KBM-7 (cell line): ENCODE results near the gene AHSA1.
A peak's percentile ranks its signal among the peaks of the same experiment; 100 is the strongest.
"Not testable (repeated sequence)": the region's sequence is repeated elsewhere in the genome, so short reads cannot be mapped to it uniquely, and the experiment has no call there.

Experiments used
- DNase-seq: peaks from one replicate; pipeline ENCODE4 v3.0.0-alpha.2; 2015
- in situ Hi-C: fragments of 300-500 bp; cut with MboI; formaldehyde crosslinking; loops from 2 replicates; pipeline ENCODE4 v1.14.3; 2020; ENCODE audit warnings: low sequenced_read_pairs, low pct_unique_long_range_greater_than_20kb, mixed read lengths

AHSA1 gene

DNA sequence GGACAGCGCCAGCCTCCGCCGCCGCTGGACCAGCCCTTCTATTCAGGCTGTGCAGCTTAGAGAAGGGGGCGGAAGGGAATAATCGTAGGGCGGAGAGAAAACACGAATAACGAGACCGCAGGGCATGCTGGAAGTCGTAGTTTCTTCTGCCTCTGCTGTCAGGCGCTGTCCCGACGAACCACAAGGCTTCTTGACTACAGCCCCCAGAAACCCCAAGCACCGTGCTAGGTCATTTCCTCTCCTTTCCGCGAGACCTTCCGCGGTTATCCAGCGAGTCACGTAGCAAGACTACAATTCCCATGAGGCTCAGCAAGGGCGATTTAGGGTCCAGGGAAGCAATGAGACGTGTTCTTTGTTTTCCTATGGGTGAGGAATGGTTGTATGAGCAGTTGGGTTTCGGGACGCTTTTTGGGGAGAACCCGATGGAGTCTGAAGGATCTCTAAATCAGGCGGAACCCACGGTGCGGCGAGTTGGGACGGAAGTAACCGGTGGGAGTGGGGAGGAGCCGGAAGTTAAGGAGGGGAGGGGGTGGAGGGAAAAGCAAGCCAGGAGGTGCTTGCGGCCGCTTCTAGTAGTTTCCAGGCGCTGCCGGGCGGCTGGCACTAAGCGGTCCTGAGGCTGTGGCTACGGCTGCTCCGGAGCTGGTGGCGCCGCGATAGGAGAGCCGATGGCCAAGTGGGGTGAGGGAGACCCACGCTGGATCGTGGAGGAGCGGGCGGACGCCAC is at the start of gene AHSA1, which contains the start of gene VIPAS39:
AHSA1 (plus strand) TSS at position 572 of the 727 bp plus-strand sequence; CDS start at position 669, 97 bp downstream.
VIPAS39 (minus strand) TSS at position 80 of the 727 bp plus-strand sequence. CDS start 3,499 bp downstream, outside the sequence.
- in situ Hi-C loops, result no loop called here
- peak; percentile 99 for DNase-seq

DNA sequence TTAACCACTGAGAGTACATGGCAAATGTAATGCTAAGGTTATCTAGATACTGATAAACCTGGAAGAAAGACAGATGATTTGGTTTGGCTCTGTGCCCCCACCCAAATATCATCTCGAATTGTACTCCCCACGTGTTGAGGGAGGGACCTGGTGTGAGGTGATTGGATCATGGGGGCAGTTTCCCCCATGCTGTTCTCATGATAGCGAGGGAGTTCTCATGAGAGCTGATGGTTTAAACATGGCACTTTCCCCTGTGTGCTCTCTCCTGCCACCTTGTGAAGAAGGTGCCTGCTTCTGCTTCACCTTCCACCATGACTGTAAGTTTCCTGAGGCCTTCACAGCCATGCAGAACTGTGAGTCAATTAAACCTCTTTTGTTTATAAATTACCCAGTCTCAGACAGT is 48.8 kb upstream of the AHSA1 start:
- DNase-seq, result peak; percentile 57
- in situ Hi-C loops, result no loop called here

DNA sequence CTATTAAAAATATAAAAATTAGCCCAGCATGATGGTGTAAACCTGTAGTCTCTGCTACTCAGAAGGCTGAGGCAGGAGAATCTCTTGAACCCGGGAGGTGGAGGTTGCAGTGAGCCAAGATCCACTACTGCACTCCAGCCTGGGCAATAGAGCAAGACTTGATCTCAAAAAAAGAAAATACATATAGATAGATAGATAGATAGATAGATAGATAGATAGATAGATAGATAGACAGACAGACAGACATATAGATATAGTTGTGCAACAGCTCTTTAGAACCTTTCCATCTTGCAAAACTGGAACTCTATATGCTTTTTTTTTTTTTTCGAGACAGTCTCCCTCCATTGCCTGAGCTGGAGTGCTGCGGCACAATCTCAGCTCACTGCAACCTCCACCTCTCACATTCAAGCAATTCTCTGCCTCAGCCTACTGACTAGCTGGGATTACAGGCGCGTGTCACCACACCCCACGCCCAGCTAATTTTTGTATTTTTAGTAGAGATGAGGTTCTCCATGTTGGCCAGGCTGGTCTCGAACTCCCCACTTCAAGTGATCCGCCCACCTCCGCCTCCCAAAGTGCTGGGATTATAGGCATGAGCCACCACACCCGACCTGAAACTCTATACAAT is 42.4 kb upstream of the AHSA1 start:
- DNase-seq, in situ Hi-C loops: not testable (repeated sequence)

DNA sequence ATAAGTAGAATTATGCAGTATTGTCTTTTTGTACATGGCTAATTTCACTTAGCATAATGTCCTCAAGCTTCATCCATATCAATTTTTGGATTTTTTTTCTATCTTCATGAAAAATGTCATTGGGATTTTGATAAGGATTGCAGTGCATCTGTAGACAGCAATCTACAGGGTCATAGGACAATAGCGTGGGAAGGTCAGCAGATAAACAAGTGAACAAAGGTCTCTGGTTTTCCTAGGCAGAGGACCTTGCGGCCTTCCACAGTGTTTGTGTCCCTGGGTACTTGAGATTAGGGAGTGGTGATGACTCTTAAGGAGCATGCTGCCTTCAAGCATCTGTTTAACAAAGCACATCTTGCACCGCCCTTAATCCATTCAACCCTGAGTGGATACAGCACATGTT is 41.8 kb upstream of the AHSA1 start:
- in situ Hi-C loops, DNase-seq: not testable (repeated sequence)

DNA sequence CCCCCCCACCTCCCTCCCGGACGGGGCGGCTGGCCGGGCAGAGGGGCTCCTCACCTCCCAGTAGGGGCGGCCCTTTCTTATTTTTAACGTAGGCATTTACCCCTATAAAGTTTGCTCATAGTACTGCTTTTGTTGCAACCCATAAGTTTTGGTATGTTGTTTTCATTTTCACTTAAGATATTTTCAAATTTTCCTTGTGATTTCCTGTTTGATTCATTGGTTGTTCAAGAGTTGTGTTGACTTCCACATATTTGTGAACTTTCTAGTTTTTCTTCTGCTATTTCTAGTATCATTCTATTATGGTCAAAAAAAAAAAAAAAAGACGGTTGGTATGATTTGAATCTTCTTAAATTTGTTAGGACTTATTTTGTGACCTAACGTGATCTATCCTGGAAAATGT is 41.1 kb upstream of the AHSA1 start:
- no peak for DNase-seq
- in situ Hi-C loops, result no loop called here

DNA sequence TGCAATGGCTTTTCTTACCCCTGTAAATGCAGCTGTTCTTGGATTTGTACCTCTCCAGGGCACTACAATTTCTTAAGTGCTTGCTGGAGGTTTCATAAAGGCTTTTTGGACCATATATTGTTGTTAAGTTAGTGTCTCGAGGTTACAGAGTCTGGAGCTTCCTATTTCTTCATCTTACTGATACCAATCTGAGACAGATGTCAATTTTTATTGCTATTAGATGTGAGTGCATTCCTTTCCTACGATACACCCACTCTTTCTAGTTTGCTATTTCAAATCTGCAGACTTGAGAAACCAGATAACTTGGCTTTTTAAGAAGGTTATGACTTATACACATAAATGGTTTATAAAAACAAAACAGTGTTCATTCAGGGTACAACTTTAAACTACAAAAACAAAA is 36.7 kb upstream of the AHSA1 start:
- DNase-seq, result no peak
- in situ Hi-C loops, result no loop called here

DNA sequence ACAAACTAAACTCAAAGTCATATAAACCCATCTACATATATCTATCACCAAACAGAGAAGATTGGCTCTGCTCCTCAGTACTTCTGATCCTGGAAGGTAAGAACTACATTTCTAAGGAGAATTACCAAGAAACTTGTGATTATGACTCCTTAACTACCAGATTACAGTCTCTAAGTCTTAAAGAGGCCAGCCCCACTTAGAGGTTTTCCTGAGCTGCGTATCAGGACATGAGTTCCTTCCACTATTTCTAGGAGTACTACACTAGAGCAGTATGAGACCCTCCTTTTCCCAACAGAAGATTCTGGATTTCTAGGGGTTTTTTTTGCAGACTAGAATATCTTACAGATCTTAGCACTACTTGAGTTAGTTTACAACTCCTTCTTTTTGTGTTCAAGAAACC is 34.5 kb upstream of the AHSA1 start, which contains the start of gene NOXRED1:
NOXRED1 (minus strand) TSS at position 101 of the 400 bp plus-strand sequence. CDS start 634 bp downstream, outside the sequence.
- no peak for DNase-seq
- in situ Hi-C loops, result no loop called here

DNA sequence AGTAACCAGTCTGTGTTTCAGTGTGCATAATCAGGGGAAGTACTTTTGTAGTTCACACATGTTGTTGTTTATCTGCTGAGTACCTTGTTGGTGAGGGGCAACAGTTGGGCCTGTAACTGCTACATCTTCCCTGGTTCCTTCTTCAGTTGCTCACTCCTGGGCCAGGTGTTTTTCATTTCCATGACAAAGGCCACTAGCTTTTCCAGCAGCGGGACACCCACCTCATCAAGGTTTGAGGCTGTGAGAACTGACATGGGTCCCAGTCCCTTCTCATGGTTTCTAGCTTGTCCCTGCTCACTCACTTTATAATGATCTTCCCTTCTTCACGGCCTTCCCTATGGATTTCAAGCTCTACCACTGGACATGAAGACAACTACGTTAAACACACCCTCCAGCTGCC is 33.0 kb upstream of the AHSA1 start:
- in situ Hi-C loops, result no loop called here
- no peak for DNase-seq

DNA sequence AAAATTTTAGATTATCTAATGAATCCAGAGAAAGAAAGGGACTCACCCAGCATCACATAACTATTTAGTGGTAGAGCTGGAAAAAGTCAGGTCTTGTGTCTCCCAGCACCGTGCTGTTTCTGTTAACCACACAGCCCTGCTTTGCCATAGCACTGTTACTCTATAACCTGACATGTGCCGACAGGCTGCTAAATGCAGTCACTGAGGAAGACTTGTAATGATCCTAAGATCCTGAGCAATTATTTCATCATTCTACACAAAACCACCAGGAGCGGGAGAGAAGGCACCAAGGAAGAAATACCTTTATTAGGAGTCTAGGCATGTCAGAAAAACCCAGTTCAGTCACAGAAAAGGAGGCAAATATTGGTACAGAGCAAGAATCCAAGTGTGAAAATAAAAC is 31.5 kb upstream of the AHSA1 start:
- no peak for DNase-seq
- in situ Hi-C loops, result no loop called here

DNA sequence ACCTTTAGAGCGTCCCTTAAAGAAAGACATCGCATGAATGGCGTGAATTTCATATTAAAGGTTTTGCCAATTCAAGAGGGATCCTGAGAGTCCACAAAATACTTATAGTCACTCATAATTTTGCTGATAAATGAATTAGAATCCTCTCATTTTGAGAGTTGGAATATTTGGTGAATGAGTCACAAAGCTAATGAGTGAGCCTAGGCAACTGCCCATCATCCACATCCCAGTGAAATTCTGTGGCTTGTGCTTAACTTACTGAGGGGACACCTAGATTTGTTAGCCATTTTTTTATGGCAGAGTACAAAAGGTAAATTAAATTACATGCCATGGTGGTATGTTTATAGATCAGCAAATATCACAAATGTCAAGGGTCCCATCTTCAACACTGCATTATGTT is 21.9 kb upstream of the AHSA1 start:
- no peak for DNase-seq
- in situ Hi-C loops, result no loop called here

DNA sequence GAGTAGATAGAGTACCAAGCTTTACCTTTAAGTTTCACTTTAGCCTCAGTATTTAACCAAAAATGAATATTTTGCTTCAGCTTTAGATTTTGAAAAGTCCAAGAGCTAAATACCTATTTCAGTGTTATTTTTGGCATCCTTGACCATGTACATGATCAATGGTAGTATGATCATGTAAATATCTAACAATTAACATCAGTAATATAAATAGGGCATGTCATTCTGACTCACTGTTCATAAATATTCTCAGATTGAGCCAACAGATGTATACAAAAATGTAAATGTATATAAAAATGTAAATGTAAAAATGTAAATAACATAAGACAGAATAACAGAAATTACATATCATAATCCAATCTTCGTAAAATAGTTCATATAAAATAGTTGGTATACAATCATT is 19.3 kb upstream of the AHSA1 start:
- in situ Hi-C loops, result no loop called here
- no peak for DNase-seq

DNA sequence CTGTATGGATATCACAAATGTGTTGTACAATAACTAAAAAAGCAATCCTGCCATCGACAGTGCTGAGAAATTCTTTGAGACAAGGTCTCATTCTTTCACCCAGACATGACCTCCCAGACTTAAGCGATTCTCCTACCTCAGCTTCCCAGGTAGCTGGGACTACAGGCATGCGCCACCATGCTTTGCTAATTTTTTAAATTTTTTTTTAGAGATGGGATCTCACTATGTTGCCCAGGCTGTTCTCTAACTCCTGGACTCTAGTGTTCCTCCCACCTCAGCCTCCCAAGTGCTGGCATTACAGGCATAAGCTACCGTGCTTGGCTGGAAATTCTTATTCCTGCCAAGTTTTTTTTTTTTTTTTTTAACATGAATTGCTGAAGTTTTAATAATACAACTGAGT is 18.0 kb upstream of the AHSA1 start:
- DNase-seq, result no peak

DNA sequence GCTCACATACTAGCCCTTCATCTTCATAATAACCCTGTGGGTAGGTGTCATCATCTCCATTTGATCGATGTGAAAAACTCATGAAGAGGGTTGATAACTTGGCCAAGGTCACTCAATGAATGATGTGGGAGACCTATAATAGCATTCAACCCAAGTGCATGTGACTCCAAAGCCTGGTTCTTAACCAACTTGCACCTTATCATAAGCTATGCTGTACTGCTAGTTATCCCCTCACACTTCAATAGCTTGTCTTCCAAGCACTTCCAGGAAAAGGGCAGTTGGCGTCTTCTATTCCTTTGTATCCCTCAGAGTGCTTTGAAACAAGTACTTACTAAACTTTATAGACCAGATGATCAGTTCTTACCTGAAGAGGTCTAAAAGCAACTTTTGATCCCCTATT is 15.7 kb upstream of the AHSA1 start:
- in situ Hi-C loops, result no loop called here

More for the DNA sequence above, 18.0 kb upstream of the AHSA1 start:
- in situ Hi-C loops, result no loop called here

DNA sequence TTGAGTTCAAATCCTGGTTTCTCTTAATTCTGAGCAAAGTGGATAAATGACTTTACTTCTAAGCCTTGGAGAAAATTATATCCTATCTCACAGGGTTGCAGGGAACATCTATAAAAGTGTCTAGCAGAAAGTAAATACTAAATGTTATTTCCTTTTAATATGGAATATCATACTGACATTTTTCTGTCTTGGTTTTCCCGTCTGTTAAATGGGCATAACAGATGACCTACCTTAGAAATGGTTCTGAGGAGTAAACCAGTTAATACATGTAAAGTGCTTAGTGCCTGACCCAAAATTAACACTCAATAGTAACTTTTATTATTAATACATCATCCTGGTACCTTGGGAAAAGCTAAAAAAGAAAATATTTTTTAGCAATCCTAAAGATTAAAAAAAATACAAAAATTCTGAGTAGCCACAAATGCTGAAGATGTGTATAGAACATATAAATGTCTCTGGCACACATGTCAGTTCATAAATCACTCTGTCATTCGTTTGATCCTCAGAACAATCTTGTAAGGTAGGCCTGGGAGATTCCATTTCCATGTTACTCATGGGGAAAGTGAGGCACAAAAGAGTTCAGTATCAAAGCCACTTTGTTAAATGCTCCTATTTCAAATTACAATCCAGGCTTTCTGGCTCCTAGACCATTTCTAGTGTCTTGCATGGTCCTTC is 1.8 kb upstream of the AHSA1 start:
- DNase-seq, result no peak
- in situ Hi-C loops, result no loop called here

More for the DNA sequence above, 15.7 kb upstream of the AHSA1 start:
- no peak for DNase-seq

DNA sequence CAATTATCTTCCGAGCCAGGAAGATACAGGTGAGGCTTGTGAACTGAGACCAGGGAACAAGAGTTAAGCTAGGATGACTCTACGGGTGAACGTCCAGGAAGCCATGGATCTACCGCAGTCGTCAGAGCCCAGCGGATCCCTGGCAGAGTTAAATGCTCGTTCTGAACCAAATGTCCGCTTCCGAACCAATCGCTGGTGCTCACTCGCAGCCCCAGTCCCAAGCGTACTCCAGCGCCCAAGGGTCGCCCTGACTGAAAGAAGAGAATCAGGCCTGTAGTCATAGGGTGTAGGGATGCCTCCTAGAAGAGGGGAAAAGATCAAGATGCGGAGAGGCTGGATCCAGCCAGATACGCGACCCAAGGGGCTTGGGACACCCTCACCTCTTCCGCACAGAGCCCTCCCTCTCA is 775 bp upstream of the AHSA1 start:
- in situ Hi-C loops, result no loop called here

DNA sequence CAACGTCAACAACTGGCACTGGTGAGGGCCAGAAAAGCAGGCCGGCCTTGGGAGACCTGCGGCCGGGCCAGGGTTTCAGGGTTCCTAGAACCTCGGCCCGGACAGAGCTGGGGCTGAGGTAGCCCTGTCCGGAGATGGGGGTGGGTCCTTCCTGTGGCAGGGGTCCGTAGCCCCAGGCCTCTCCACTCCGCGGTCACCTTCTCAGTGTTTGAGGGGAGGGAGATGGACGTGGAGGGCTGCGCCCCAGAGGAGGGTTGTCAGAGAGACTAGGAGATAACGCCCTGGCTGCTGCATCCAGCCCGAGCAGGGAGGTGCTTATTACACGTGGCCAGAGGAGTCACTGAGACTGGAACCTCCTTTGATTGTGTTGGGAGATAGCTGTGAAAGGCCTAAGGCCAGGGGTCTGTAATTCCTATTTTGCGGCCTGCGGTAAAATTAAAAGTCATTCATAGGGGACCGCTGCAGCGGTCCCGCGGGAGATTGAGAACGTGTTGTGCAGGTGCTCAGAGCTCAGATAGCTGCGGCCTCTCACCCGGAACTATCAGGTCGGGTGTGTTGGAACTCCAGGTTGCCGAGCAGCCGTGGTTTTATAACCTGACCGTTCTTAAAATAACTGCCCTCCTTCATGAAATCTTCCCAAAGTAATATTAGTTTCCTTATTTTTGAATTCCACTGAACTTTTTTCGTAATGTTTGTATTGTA is 507 bp downstream of the AHSA1 start:
- peak; percentile 65 for DNase-seq
- in situ Hi-C loops, result no loop called here

More for the DNA sequence above, 775 bp upstream of the AHSA1 start:
- no peak for DNase-seq

DNA sequence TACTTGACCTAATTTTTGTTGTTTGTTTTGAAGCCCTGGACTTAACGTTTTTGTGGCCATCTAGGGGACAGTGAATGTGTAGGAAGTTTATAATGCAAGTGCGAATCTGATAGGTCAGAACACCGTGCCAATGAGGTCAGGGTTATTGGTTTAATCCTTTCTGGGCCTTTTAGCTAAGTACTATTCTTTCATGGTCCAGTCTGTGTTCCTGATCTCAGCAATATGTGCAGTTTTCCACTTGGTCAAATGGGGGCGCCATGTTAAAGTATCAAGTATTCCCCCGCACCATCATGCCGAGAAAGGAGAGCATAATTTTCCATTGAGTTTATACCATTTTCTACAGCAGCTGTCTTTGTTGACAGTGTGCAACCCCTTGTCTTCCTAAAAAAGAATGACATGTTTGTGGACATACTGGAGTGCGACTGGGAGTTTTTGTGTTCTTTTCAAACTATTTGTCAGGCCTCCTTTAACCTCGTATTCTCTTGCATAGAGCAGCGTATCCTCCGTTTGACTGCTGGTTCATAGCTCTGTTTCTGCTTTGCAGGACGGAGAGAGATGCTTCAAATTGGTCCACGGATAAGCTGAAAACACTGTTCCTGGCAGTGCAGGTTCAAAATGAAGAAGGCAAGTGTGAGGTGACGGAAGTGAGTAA is 1.3 kb downstream of the AHSA1 start:
- in situ Hi-C loops, result no loop called here
- DNase-seq, result peak; percentile 83

DNA sequence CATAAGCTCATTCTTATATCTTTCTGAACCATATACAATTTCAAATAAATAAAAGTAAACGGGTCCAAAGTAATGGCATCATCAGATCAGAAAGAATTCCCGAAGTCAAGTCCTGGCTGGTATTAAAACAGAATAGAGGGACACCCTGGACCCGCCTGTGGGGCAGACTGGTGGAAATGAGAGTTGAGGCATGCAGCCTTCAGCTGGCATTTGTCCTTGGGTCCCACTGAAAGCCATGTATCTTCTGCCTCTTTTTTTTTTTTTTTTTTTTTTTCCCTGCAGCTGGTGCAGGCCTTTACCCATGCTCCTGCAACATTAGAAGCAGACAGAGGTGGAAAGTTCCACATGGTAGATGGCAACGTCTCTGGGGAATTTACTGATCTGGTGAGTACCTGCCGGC is 9.9 kb downstream of the AHSA1 start:
- DNase-seq, result no peak
- in situ Hi-C loops, result no loop called here

DNA sequence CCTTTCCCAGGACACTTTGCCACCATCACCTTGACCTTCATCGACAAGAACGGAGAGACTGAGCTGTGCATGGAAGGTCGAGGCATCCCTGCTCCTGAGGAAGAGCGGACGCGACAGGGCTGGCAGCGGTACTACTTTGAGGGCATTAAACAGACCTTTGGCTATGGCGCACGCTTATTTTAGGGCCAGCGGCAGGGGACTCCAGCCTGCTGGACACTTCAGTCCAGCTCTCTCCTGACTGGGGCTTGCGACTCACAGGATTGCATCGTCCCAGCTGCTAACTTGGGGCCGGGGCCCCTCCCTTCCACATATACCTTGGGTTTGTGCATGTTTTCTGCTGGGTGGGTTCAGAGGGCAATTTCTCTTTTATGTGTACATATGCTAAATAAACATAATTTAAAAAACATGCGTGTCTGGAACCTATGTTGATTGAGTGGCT is 11.2 kb downstream of the AHSA1 start:
- no peak for DNase-seq
- in situ Hi-C loops, result no loop called here
